ENCODE measurements around the gene RANBP10. TPM values are rescaled to one million over a fixed set of nuclear protein-coding genes. Genes with fewer than 3 reads are reported as not detected.
"Not testable (repeated sequence)": the region's sequence is repeated elsewhere in the genome, so short reads cannot be mapped to it uniquely, and the experiment has no call there.

RANBP10 gene
- polyA plus RNA-seq, 10 donors = 14.1 to 27.2 (median 20.3) TPM

- DNase-seq = no peak
Observed at GRCh38 chr16:67780847-67781564, 25.4 kb downstream of the RANBP10 start.

- no peak for DNase-seq
Observed at GRCh38 chr16:67779256-67780014, 26.9 kb downstream of the RANBP10 start.

DNA sequence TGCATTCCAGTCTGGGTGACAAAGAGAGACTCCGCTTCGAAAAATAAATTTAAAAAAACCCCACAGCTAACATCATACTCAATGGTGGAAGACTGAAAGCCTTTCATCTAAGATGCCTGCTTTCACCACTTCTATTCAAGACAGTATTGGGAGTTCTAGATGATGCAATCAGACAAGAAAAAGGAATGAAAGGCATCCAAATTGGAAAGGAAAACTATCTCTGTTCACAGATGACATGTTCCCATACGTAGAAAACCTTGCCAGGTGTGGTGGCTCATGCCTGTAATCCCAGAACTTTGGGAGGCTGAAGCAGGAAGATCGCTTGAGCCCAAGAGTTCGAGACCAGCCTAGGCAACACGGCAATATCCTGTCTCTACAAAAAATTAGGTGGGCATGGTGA is 31.1 kb downstream of the RANBP10 start:
- no peak for DNase-seq

DNA sequence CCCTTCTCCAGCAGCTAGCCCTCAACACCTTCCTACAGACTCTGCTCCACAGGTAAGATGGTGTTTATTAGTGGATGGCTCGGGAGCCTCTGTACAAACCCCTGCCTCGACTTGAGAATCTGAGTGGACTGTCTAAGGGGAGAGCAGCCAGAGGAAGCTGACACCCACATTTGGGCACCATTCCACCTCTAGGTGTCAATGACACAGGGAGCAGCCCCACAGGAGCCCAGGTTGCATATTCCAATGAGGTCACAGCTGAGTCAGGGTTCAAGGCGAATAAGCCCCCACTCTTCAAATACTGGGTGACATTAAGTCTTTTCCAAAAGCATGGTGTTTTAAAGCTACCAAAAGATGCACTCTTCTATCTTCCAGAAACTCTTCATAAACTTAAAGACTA is 31.9 kb downstream of the RANBP10 start:
- DNase-seq = no peak

- peak in 2 of 3 donors; percentile 18 to 19 for DNase-seq
Observed at GRCh38 chr16:67773569-67774456, 32.5 kb downstream of the RANBP10 start.

DNA sequence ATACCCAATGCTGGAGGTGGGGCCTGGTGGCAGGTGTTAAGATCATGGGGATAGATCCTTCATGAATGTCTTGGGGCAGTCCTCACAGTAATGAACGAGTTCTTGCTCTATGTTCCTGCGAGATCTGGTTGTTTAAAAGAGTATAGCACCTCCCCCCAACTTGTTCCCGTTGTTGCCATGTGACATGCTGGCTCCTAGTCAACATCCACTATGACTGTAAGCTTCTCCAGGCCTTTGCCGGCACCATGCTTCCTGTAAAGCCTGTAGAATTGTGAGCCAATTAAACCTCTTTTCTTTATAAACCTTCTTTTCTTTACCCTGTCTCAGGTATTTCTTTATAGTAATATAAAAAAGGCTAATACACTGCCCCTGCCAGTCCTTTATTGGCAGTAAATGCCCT is 33.3 kb downstream of the RANBP10 start:
- no peak for DNase-seq

DNA sequence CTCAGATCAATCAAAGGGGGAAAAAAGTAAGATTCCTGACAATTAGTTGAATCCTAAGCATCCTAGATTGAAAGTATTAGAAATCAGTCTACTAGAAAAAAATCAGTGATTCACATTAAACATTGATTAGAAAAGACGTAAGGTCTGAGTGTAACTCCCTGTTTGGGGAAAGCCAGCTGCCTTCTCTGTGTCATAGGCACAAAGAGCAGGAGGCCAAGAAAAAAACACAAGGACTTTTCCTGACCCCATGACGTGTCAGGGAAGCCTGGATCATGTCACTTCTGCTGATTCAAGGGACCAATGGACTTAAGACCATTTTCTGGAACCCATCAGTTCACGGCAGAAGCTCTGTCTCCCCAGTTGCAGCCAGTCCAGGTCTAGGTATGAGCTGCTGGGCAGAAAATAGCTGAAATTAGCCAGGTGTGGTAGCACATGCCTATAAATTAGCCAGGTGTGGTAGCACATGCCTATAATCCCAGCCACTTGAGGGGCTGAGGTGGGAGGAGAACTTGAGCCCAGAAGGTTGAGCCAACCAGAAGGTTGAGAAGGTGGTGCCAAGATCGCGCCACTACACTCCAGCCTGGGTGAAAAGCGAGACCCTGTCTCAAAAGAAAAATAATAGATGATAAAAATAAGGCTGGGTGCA is 35.9 kb downstream of the RANBP10 start:
- no peak for DNase-seq

GRCh38 chr16:67767953-67768352 is 38.4 kb downstream of the RANBP10 start:
- DNase-seq = no peak

DNA sequence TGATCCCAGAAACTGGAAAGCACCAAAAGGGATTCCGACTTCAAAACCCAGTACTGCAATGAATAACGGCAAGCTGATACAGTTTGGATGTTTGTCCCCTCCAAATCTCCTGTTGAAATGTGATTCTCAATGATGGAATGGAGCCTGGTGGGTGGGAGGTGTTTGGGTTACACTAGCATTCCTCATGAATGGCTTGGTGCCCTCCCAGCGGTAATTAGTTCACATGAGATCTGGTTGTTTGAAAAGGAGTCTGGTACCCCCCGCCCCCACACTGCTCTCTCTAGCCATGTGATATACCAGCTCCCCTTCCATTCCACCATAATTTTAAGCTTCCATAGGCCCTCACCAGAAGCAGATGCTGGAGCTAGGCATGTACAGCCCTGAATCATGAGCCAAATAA is 40.1 kb downstream of the RANBP10 start:
- DNase-seq = no peak

DNA sequence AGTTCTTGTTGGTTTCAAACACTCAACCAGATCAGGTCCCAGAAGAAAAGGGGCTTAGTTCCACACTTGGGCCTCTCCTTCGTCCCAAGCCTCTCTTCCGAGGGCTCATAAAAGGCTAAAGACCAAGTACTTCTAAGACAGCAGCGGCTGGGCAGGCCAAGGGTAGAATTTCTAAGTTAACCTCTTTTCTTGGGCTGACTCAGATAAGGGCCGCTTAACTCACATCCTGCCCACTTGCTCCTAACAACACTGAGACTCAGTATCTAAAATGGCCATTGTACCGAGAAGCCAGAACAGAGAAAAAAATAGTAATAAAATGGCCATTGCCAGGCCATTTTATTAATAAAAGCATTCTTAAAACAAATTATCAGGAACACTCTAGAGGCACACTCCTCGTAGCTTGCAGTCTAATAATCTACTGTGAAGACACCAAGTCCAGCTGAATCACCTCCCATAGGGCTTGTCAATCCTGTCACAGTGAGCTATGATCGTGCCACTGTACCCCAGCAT is 42.1 kb downstream of the RANBP10 start:
- no peak for DNase-seq

- no peak for DNase-seq
Observed at GRCh38 chr16:67763066-67763465, 43.3 kb downstream of the RANBP10 start.

DNA sequence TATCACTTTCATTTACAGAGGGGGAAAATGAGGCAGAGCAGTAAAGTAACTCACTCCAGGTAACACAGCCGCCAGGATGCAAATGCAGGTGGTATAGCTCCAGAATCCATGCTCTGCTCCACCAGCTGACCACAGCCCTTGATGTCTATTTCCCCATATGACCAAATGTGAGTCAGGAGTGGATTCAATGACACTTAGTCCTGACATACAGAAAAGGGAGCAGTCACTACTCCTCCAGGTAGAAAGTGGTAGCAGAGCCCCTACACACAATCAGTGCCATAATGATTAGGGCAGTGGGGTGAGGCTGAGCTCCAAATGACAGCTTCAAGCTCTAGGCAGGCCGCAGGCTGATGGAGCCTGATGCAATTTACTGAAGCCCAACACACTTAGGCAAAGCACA is 44.0 kb downstream of the RANBP10 start:
- DNase-seq = no peak

- DNase-seq = no peak
Observed at GRCh38 chr16:67761924-67762323, 44.4 kb downstream of the RANBP10 start.

- DNase-seq = no peak
Observed at GRCh38 chr16:67760956-67761230, 45.5 kb downstream of the RANBP10 start.

- DNase-seq = no peak
Observed at GRCh38 chr16:67760206-67760955, 46.0 kb downstream of the RANBP10 start.

DNA sequence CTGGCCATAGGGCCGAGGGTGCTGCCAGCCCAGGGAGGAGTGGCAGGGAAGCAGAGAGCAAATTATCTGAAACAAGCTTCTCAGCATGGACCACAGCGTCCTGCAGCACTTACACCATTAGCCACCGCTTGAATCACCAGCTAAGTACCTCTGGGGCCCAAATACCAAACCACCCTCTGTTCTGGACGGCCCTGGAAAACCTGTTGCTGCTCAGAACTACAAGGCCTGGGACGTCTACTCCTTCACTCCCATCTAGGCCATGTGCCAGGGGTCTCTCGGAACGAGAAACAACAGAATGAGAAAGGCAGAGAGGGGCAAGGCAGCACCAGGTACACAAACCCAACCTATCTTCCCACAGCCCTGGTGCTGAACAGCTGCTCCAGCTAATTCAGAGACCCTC is 47.4 kb downstream of the RANBP10 start:
- DNase-seq = no peak

GRCh38 chr16:67758006-67758405 is 48.4 kb downstream of the RANBP10 start:
- DNase-seq = no peak

DNA sequence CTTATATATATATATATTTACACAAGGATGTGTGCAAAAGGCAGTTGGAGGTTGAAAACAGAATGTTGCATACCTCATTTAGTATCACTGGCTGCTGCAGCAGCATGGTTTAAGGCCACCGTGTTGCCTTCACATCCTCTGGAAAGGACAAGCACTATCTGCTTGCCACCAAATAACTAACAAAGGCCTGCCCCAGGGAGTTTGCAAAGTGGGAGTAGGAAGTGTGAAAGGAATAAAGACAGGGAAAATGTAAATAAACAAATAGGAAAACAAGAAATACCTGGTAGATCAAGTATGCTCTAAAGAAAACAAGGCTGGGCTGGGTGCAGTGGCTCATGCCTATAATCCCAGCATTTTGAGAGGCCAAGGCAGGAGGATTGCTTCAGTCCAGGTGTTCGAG is 53.7 kb downstream of the RANBP10 start:
- DNase-seq = no peak

DNA sequence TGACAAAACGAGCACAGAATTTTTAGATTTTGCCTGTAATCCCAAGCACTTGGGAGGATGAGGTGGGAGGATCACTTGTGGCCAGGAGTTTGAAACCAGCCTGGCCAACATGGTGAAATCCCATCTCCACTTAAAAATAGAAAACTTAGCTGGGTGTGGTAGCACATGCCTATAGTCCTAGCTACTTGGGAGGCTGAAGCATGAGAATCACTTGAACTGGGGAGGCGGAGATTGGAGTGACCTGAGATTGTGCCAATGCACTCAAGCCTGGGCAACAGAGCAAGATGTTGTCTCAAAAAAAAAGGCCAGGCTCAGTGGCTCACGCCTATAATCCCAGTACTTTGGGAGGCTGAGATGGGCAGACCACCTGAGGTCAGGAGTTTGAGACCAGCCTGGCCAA is 55.0 kb downstream of the RANBP10 start:
- not testable (repeated sequence) for DNase-seq

DNA sequence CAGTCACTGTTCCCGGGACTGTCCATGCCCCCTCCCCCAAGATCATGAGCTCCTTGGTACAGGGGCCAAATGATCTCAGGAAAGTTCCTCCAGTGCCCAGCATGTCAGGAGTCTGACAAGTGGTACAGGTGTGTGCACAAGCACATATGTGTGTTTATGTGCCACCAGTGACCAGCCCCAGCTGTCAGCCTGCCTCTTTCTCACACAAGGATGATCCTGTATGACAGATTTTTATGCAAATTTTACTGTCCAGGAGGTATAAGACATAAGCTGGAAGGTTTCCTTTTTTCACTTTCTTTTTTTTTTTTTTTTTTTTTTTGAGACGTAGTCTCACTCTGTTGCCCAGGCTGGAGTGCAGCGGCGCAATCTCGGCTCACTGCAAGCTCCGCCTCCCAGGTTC is 55.9 kb downstream of the RANBP10 start:
- DNase-seq = no peak

- DNase-seq = no peak
Observed at GRCh38 chr16:67749436-67750078, 56.8 kb downstream of the RANBP10 start.
